Right kidney (tissue), 9 donors: ENCODE results near the gene AMPD2.
A peak's percentile ranks its signal among the peaks of the same experiment; 100 is the strongest.

ENCODE experiments used
- DNase-seq: peaks from one replicate; pipeline ENCODE4 v3.0.0-alpha.2; 2016
- long read RNA-seq, 8 donors: transcript quantifications; one replicate each; lab custom pipeline, GENCODE V29; 2026

AMPD2 gene
- long read RNA-seq, donor 1, partial matches to known transcripts: 0 of 1 reads
- long read RNA-seq, donor 1, other reads (novel, unspliced or antisense): 0 of 1 reads
- long read RNA-seq, donor 2, partial matches to known transcripts: 0 of 5 reads
- long read RNA-seq, donor 2, other reads (novel, unspliced or antisense): 0 of 5 reads
- long read RNA-seq, donor 3, partial matches to known transcripts: 0 of 4 reads
- long read RNA-seq, donor 3, other reads (novel, unspliced or antisense): 0 of 4 reads
- long read RNA-seq, donor 4, partial matches to known transcripts: 0 of 2 reads
- long read RNA-seq, donor 4, other reads (novel, unspliced or antisense): 0 of 2 reads
- long read RNA-seq, donor 5, partial matches to known transcripts: 0 of 7 reads
- long read RNA-seq, donor 5, other reads (novel, unspliced or antisense): 0 of 7 reads
- long read RNA-seq, donor 6, partial matches to known transcripts: 5 of 8 reads
- long read RNA-seq, donor 6, other reads (novel, unspliced or antisense): 0 of 8 reads
- long read RNA-seq, donor 7, partial matches to known transcripts: 22 of 26 reads
- long read RNA-seq, donor 7, other reads (novel, unspliced or antisense): 0 of 26 reads
- long read RNA-seq, donor 8, partial matches to known transcripts: 0 of 3 reads
- long read RNA-seq, donor 8, other reads (novel, unspliced or antisense): 0 of 3 reads

GRCh38 chr1:109619576-109620400 lies at the start of gene AMPD2, which contains the start of gene GNAT2:
Gene AMPD2, plus strand, starts transcription at chr1:109619837. Its CDS starts 1,339 bp downstream, at chr1:109621176.
Gene GNAT2, minus strand, starts transcription at chr1:109619616. Its CDS starts 6,746 bp downstream, at chr1:109612870.
- peak; percentile 80 for DNase-seq

GRCh38 chr1:109570414-109570813 lies 49.2 kb upstream of the AMPD2 start:
- DNase-seq: no peak

GRCh38 chr1:109573785-109574184 lies 45.9 kb upstream of the AMPD2 start:
- DNase-seq: no peak

GRCh38 chr1:109578947-109579443 lies 40.6 kb upstream of the AMPD2 start:
- DNase-seq: no peak

- no peak for DNase-seq
These were observed 40.1 kb upstream of the AMPD2 start for GRCh38 chr1:109579491-109579890.

GRCh38 chr1:109582021-109582420 lies 37.6 kb upstream of the AMPD2 start:
- no peak for DNase-seq

GRCh38 chr1:109584766-109585165 lies 34.9 kb upstream of the AMPD2 start:
- DNase-seq: no peak

GRCh38 chr1:109586055-109586454 lies 33.6 kb upstream of the AMPD2 start:
- DNase-seq: no peak

GRCh38 chr1:109589177-109589576 lies 30.5 kb upstream of the AMPD2 start:
- no peak for DNase-seq

- no peak for DNase-seq
These were observed 30.0 kb upstream of the AMPD2 start for GRCh38 chr1:109589679-109590078.

GRCh38 chr1:109592916-109593315 lies 26.7 kb upstream of the AMPD2 start:
- no peak for DNase-seq

GRCh38 chr1:109595531-109595930 lies 24.1 kb upstream of the AMPD2 start:
- DNase-seq: no peak

GRCh38 chr1:109598156-109598555 lies 21.5 kb upstream of the AMPD2 start:
- DNase-seq: no peak

GRCh38 chr1:109598655-109599054 lies 21.0 kb upstream of the AMPD2 start:
- no peak for DNase-seq

- DNase-seq: no peak
These were observed 16.4 kb upstream of the AMPD2 start for GRCh38 chr1:109603229-109603628.

- DNase-seq: no peak
These were observed 14.3 kb upstream of the AMPD2 start for GRCh38 chr1:109605381-109605780.

GRCh38 chr1:109609881-109610280 lies 9.8 kb upstream of the AMPD2 start:
- DNase-seq: no peak

GRCh38 chr1:109610609-109611307 lies 8.9 kb upstream of the AMPD2 start:
- DNase-seq: no peak

- DNase-seq: no peak
These were observed 8.2 kb upstream of the AMPD2 start for GRCh38 chr1:109611308-109611990.

GRCh38 chr1:109613361-109614147 lies 6.1 kb upstream of the AMPD2 start:
- no peak for DNase-seq
